Nephron (organoid): ENCODE results near the gene APOL6.
"Not testable (repeated sequence)": the region's sequence is repeated elsewhere in the genome, so short reads cannot be mapped to it uniquely, and the experiment has no call there.

Experiments used
- H3K27ac Mint-ChIP-seq, 3 experiments: 2 replicates each; pipeline ENCODE4 v1.8.0; 2020; ENCODE audit warnings: mixed read lengths in 3 of 3, mild to moderate bottlenecking in 2 of 3, moderate library complexity in 1 of 3
- H3K27me3 Mint-ChIP-seq: 2 replicates; pipeline ENCODE4 v1.8.0; 2021; ENCODE audit warnings: low read depth, mild to moderate bottlenecking, moderate library complexity, mixed read lengths
- H3K36me3 Mint-ChIP-seq: 2 replicates; pipeline ENCODE4 v1.8.0; 2020; ENCODE audit warnings: low read depth, mixed read lengths
- H3K4me1 Mint-ChIP-seq: 2 replicates; pipeline ENCODE4 v1.8.0; 2020; ENCODE audit warnings: mixed read lengths
- H3K4me3 Mint-ChIP-seq, 3 experiments: 2 replicates each; pipeline ENCODE4 v1.8.0; 2020; ENCODE audit warnings: mild to moderate bottlenecking in 3 of 3, mixed read lengths in 3 of 3, moderate library complexity in 2 of 3
- H3K9me3 Mint-ChIP-seq: 2 replicates; pipeline ENCODE4 v1.8.0; 2020; ENCODE audit warnings: mixed read lengths
- TF ChIP-seq, protein P1 (sequence below), 3 experiments: fragments of 200-600 bp; sonication (generic); IDR thresholded peaks; one replicate each; pipeline ENCODE4 v1.5.0; 2021; ENCODE audit warnings: antibody characterized with exemption in 3 of 3; ENCODE audit not compliant: unreplicated experiment in 3 of 3

APOL6 gene

DNA sequence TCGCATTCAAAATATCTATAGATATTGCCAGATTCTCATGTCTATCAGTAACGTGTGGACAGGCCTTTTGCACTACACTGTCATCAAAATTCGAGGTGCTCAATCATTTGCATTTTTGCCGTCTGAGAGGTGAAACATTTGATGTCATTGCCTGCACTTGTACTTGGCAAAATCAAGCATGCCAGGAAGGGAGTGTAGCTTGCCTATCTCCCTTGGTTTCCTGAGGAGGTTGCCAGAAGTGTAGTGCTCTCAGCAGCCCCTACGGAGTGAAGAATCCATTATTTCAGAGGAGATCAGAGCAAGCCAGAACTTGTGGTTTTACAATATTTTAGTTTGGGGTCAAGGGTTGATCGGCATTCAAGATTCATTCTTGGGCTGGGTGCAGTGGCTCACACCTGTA, 39.2 kb downstream of the APOL6 start:
- Mint-ChIP-seq H3K27ac (no peak overlapping the region), H3K36me3 (no peaks in the 10 kb centered on the region), H3K9me3 (peaks cover 3% of the 10 kb centered on the region)

DNA sequence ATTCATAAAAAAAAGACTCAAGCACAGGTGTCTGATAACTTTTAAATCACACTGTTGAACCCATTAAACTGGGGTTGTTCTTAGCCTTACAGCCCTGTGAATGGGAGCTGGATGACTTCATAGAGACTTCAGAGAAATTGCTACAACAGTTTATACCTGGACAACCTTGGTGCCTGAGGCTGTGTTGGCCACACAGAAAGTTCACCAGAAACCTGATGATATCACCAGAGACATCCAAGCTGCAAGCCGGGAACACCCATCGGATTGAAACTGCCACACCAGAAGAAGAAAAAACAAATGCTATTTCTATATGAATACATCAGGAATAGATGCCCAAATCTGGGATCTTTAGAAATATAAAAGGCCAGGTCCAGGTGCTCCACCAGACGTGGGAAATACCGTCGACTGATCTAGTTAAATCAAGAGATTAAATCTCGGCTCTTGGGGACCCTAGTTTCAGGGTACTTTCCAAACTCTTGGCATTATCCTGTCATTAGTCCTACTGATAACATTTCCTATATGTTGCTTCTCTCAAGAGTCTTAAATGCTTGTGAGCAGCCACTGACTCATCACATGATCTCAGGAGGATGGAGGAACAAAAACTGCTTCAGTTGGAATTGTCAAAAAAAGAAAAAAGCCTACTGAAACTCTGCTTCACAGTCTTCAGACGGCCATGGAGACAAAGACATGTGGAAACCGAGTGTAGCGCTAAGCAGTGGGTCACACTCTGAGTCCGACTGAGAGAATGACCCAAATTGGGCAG, 40.8 kb downstream of the APOL6 start:
- Mint-ChIP-seq H3K4me3 (no peak overlapping the region), H3K9me3 (peaks cover 3% of the 10 kb centered on the region)

More for the DNA sequence above, 39.2 kb downstream of the APOL6 start:
- H3K4me3 Mint-ChIP-seq, result no peak overlapping the region
- TF ChIP-seq, protein P1, sequence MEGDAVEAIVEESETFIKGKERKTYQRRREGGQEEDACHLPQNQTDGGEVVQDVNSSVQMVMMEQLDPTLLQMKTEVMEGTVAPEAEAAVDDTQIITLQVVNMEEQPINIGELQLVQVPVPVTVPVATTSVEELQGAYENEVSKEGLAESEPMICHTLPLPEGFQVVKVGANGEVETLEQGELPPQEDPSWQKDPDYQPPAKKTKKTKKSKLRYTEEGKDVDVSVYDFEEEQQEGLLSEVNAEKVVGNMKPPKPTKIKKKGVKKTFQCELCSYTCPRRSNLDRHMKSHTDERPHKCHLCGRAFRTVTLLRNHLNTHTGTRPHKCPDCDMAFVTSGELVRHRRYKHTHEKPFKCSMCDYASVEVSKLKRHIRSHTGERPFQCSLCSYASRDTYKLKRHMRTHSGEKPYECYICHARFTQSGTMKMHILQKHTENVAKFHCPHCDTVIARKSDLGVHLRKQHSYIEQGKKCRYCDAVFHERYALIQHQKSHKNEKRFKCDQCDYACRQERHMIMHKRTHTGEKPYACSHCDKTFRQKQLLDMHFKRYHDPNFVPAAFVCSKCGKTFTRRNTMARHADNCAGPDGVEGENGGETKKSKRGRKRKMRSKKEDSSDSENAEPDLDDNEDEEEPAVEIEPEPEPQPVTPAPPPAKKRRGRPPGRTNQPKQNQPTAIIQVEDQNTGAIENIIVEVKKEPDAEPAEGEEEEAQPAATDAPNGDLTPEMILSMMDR (IDR thresholded peaks at IDR 0.05; ENCODE audit: unreplicated experiment in 3 of 3), result no peak
- peaks cover 15% of the 10 kb centered on the region for H3K27me3 Mint-ChIP-seq
- H3K4me1 Mint-ChIP-seq, result no peaks in the 10 kb centered on the region

DNA sequence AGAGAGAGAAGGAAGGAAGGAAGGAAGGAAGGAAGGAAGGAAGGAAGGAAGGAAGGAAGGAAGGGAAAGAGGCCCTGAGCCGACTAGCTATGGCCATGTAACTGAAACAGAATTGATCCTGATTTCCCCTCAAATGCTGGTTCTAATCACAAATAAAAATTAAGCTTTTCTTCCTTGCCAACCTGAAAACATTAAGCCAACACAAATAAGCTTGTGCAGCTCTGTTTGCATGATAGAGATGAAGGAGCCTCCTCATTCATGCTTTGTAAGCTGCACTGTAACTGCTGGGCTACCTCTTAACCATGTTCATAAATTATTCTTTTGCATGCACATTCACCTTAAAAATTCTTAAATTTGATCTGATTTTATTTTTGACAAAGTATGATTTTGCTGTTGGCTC, 41.8 kb downstream of the APOL6 start:
- H3K27me3 Mint-ChIP-seq, result peaks cover 19% of the 10 kb centered on the region
- H3K4me3 Mint-ChIP-seq, result no peak overlapping the region
- H3K4me1 Mint-ChIP-seq, result no peaks in the 10 kb centered on the region
- H3K36me3 Mint-ChIP-seq, result no peaks in the 10 kb centered on the region
- no peak overlapping the region for H3K27ac Mint-ChIP-seq
- TF ChIP-seq, protein P1 (IDR thresholded peaks at IDR 0.05; ENCODE audit: unreplicated experiment in 3 of 3), result no peak
- H3K9me3 Mint-ChIP-seq, result peaks cover 3% of the 10 kb centered on the region

More for the DNA sequence above, 40.8 kb downstream of the APOL6 start:
- TF ChIP-seq, protein P1 (IDR thresholded peaks at IDR 0.05; ENCODE audit: unreplicated experiment in 3 of 3), result no peak
- no peaks in the 10 kb centered on the region for H3K4me1 Mint-ChIP-seq
- H3K27me3 Mint-ChIP-seq, result peaks cover 17% of the 10 kb centered on the region
- no peak overlapping the region for H3K27ac Mint-ChIP-seq
- no peaks in the 10 kb centered on the region for H3K36me3 Mint-ChIP-seq

DNA sequence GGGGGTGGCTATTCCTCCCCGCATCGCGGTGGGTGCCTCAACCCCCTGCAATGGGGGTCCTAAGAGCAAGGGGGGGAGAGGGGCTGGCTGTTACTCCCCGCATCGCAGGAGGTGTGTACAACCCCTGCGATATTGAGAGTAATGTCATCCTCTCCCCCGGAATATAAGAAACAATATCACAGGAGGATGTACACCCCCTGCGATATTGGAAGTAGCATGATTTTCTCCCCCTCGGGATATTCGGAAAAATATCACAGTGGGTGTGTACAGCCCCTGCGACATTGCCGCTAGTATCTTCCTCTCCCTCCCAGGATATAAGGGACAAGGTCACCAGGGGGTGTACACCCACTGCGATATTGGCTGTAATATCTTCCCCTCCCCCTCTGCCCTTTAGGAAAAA, 47.0 kb downstream of the APOL6 start:
- Mint-ChIP-seq H3K4me3 (no peak overlapping the region), H3K27me3 (peaks cover 28% of the 10 kb centered on the region), H3K27ac (no peak overlapping the region), H3K36me3 (no peaks in the 10 kb centered on the region), H3K4me1 (no peaks in the 10 kb centered on the region), H3K9me3 (peaks cover 9% of the 10 kb centered on the region)
- TF ChIP-seq, protein P1 (IDR thresholded peaks at IDR 0.05; ENCODE audit: unreplicated experiment in 3 of 3), result no peak

DNA sequence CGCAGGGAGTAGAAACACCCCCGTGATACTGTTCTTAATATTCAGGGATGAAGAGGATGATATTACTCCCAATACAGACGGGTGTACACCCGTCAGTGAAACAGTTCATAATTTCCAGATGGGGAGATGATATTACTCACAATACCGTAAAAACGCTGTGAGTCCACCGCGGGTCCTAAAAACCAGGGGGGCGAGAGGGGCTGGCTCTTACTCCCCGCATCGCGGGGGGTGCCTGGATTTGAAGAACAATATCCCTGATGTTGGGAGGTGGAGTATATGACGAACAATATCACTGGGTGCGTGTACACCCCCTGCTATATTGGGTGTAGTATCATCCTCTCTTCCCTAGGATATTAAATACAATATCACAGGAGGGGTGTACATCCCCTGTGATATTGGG, 48.9 kb downstream of the APOL6 start:
- H3K9me3 Mint-ChIP-seq, result peaks cover 9% of the 10 kb centered on the region
- TF ChIP-seq, protein P1 (IDR thresholded peaks at IDR 0.05; ENCODE audit: unreplicated experiment in 3 of 3), result no peak
- H3K4me3 Mint-ChIP-seq, result no peak overlapping the region
- H3K27me3 Mint-ChIP-seq, result peaks cover 20% of the 10 kb centered on the region
- no peak overlapping the region for H3K27ac Mint-ChIP-seq
- no peaks in the 10 kb centered on the region for H3K36me3 Mint-ChIP-seq
- H3K4me1 Mint-ChIP-seq, result no peaks in the 10 kb centered on the region

DNA sequence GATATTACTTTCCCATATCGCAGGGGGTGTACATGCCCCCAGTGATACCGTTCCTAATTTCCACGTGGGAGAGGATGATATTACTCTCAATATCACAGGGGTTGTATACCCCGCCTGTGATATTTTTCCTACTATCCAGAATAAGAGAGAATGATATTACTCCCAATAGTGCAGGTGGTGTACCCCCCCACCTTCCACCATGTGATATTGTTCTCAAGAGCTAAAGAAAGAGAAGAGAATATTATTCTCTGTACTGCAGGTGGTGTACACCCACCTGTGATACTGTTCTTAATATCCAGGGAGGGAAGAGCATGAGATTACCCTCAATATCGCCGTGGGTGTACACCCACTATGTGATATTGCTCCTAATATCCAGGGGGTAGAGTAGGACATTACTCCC, 51.6 kb downstream of the APOL6 start:
- not testable (repeated sequence) for H3K27ac Mint-ChIP-seq, H3K4me1 Mint-ChIP-seq, H3K36me3 Mint-ChIP-seq, H3K9me3 Mint-ChIP-seq, H3K4me3 Mint-ChIP-seq
- H3K27me3 Mint-ChIP-seq, result peaks cover 12% of the 10 kb centered on the region
